ENCODE measurements around the gene OSTF1.

- no peak for TF ChIP-seq CTCF (conservative IDR thresholded peaks at IDR 0.05)
- TF ChIP-seq EZH2 (IDR thresholded peaks at IDR 0.05; ENCODE audit: low read depth) = no peak
These were observed 16.7 kb upstream of the OSTF1 start for GRCh38 chr9:75071530-75072122.
